Measurements from ENCODE around the gene TICAM1. TPM values are rescaled to one million over a fixed set of nuclear protein-coding genes. Genes with fewer than 3 reads are reported as not detected.

TICAM1 gene
- polyA plus RNA-seq (2012; ENCODE audit: low read depth, missing spikeins), result 17.8 TPM

DNA sequence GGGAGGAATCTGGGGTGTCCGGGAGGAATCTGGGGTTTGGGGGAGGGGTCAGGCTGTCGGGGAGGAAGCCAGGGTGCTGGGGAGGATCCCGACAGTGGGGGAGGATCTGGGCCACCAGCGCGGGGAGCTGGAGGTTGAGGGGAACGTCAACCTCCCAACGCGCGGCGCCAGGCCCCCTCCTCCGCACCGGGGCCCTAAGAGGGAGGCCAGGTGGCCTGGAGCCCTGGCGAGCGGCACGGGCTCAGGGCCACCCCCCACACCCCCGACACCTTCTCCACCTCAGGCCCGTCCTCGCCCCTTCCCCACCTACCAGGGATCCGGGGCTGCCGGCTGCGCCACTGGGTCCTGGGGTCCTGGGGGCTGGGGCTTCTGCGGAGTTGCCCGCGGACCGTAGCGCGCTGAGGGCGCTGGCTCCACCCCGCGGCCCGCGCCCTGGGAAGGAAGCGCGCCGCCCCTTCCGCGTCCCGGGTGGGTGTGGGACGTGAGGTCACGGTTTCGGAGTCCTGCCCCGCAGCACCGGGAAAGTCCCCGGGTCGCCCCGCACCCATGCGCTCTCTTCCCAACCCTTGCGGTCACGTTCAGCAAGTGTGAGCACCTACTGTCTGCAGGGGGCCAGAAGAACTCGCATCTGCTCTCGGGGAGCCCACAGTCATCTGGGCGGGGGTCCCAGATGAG, at the start of gene TICAM1:
TSS of gene TICAM1 (minus strand) at position 409 of the 675 bp plus-strand sequence. CDS start 13,335 bp downstream, outside the sequence.
- peak; percentile 87 for FAIRE-seq
- DNase-seq (ENCODE audit: insufficient read length, low spot score), result peak; percentile 59
- TF ChIP-seq POLR2AphosphoS5 (IDR thresholded peaks at IDR 0.05; ENCODE audit: low read depth, low read length), result peak; percentile 48; the same call in 1 of the 2 replicates
- peak; percentile 19; the same call in 1 of the 2 replicates for TF ChIP-seq SPI1 (IDR thresholded peaks at IDR 0.05; ENCODE audit: low read depth, low read length)
- TF ChIP-seq POU2F2 (IDR thresholded peaks at IDR 0.05; ENCODE audit: low read depth, low read length), result no peak
- TF ChIP-seq TAF1 (IDR thresholded peaks at IDR 0.05; ENCODE audit: low read depth, low read length), result 0 out of 2 replicates have a peak, but pooled peaks have one; percentile 20
- TF ChIP-seq PAX5 (IDR thresholded peaks at IDR 0.05; ENCODE audit: insufficient read depth, low read length, severe bottlenecking), result peak; percentile 6
- peak; percentile 47 for TF ChIP-seq POLR2A (IDR thresholded peaks at IDR 0.05; ENCODE audit: low read depth, low read length)

DNA sequence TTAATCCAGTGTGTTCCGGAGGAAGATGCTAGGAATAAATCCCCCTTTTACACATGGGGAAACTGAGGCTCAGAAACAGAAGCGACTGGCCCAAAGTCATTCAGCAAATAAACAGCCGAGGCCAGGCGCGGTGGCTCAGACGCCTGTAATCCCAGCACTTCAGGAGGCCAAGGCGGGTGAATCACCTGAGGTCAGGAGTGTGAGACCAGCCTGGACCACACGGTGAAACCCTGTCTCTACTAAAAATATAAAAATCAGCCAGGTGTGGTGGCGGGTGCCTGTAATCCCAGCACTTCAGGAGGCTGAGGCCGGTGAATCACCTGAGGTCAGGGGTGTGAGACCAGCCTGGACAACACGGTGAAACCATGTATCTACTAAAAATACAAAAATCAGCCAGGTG, 47.5 kb upstream of the TICAM1 start:
- FAIRE-seq (no peak), DNase-seq (ENCODE audit: insufficient read length, low spot score) (no peak)
- no peak for TF ChIP-seq TAF1 (IDR thresholded peaks at IDR 0.05; ENCODE audit: low read depth, low read length)
- no peak for TF ChIP-seq POU2F2 (IDR thresholded peaks at IDR 0.05; ENCODE audit: low read depth, low read length)
- no peak for TF ChIP-seq POLR2AphosphoS5 (IDR thresholded peaks at IDR 0.05; ENCODE audit: low read depth, low read length)
- TF ChIP-seq SPI1 (IDR thresholded peaks at IDR 0.05; ENCODE audit: low read depth, low read length), result no peak
- TF ChIP-seq PAX5 (IDR thresholded peaks at IDR 0.05; ENCODE audit: insufficient read depth, low read length, severe bottlenecking), result no peak
- TF ChIP-seq POLR2A (IDR thresholded peaks at IDR 0.05; ENCODE audit: low read depth, low read length), result no peak

DNA sequence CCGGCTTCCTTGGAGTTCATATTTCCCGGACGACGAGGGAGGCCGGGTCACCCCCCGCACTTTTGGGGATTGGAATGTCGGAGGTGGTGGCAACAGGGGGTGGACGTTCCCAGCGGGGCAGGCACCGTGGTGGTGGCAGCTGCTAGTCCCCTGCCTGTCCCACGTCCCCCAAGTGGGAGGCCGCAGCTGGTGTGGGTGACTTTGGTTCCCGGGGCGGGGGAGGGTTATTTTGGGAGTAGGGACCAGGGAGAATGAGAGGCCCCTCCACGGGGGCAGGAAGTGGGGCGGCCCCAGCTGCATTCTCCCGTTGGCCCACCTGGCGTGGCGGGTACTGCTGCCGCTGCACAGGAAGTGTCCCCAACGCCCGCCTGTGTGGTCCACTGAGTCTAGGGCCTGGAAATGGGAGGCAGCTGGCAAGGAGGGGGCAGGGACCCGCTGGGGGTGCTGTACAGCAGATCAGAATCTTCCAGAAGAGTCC, 47.0 kb upstream of the TICAM1 start:
- DNase-seq (ENCODE audit: insufficient read length, low spot score) (no peak), FAIRE-seq (peak; percentile 38)
- no peak for TF ChIP-seq POLR2AphosphoS5 (IDR thresholded peaks at IDR 0.05; ENCODE audit: low read depth, low read length)
- no peak for TF ChIP-seq TAF1 (IDR thresholded peaks at IDR 0.05; ENCODE audit: low read depth, low read length)
- no peak for TF ChIP-seq POLR2A (IDR thresholded peaks at IDR 0.05; ENCODE audit: low read depth, low read length)
- TF ChIP-seq POU2F2 (IDR thresholded peaks at IDR 0.05; ENCODE audit: low read depth, low read length), result no peak
- TF ChIP-seq SPI1 (IDR thresholded peaks at IDR 0.05; ENCODE audit: low read depth, low read length), result no peak
- no peak for TF ChIP-seq PAX5 (IDR thresholded peaks at IDR 0.05; ENCODE audit: insufficient read depth, low read length, severe bottlenecking)

DNA sequence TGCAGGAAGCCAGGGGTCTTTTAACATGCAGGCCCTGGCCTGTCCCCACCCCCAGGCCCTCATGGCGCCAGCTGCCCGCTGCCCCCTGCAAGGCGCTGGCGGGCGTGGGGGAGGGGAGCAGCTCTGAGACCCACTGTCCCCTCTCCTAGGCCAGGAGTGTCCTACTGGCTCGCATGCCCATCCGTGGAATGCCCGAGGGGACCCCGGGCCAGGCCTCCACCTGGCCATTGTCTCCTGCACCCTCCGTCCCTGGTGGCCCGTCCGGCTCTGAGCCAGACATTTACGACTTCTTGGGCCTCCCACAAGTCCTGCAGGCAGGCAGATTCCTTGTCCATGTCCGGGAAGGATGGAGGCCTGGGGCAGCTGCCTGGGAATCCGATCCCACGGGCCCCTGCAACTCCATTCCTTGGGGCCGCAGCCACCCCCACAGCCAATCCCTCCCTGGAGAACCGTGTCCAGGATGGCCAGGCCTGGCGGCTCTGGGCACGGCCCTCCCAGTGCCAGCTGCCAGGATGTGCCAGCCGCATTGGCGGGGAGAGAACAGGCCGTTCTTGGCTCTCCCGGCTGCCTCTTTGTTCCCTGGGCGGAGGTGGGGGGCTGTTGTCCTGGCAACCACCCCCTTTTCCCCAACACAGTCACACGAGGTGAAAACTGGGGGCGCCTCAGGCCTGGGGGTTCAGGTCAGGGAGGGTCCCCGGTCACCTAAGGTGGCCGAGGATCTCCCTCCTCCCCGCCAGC, 46.4 kb upstream of the TICAM1 start:
- DNase-seq (ENCODE audit: insufficient read length, low spot score), result no peak
- TF ChIP-seq POLR2AphosphoS5 (IDR thresholded peaks at IDR 0.05; ENCODE audit: low read depth, low read length) (no peak), SPI1 (IDR thresholded peaks at IDR 0.05; ENCODE audit: low read depth, low read length) (no peak), PAX5 (IDR thresholded peaks at IDR 0.05; ENCODE audit: insufficient read depth, low read length, severe bottlenecking) (no peak), POLR2A (IDR thresholded peaks at IDR 0.05; ENCODE audit: low read depth, low read length) (no peak), POU2F2 (IDR thresholded peaks at IDR 0.05; ENCODE audit: low read depth, low read length) (no peak), TAF1 (IDR thresholded peaks at IDR 0.05; ENCODE audit: low read depth, low read length) (no peak)
- no peak for FAIRE-seq

DNA sequence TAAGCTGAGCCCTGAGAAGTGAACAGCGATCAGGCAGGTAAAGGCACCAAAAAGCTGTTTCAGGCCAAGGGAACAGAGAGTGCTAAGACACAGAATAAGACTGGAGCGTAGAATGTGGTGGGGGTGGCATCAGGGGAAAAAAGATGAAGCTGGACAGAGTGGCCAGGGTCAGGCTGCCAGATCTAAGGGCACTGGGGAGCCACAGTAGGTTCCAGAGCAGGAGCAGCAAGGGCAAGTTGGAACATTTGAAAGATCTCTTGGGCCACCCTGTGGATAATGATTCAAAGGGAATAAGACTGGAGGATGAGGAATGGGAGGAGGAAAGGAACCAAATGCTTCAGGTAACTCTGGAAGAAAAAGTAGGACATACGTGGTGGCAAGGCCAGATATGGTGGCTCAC, 42.4 kb upstream of the TICAM1 start:
- FAIRE-seq (no peak), DNase-seq (ENCODE audit: insufficient read length, low spot score) (no peak)
- no peak for TF ChIP-seq SPI1 (IDR thresholded peaks at IDR 0.05; ENCODE audit: low read depth, low read length)
- TF ChIP-seq POU2F2 (IDR thresholded peaks at IDR 0.05; ENCODE audit: low read depth, low read length), result no peak
- no peak for TF ChIP-seq POLR2A (IDR thresholded peaks at IDR 0.05; ENCODE audit: low read depth, low read length)
- no peak for TF ChIP-seq TAF1 (IDR thresholded peaks at IDR 0.05; ENCODE audit: low read depth, low read length)
- TF ChIP-seq POLR2AphosphoS5 (IDR thresholded peaks at IDR 0.05; ENCODE audit: low read depth, low read length), result no peak
- no peak for TF ChIP-seq PAX5 (IDR thresholded peaks at IDR 0.05; ENCODE audit: insufficient read depth, low read length, severe bottlenecking)

DNA sequence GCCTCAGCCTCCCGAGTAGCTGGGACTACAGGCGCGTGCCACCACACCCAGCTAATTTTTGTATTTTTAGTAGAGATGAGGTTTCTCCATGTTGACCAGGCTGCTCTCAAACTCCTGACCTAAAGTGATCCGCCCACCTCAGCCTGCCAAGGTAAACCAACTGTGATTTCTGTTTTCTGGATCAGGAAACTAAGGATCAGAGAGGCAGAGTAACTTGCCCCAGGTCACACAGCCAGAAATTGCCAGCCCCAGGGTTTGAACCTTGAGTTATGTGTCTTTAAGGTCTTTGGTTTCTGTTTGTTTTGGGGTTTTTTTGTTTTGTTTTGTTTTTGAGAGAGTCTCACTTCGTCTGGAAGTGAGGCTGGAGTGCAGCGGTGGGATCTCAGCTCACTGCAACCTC, 40.2 kb upstream of the TICAM1 start:
- no peak for FAIRE-seq
- no peak for DNase-seq (ENCODE audit: insufficient read length, low spot score)
- TF ChIP-seq POLR2A (IDR thresholded peaks at IDR 0.05; ENCODE audit: low read depth, low read length) (no peak), POLR2AphosphoS5 (IDR thresholded peaks at IDR 0.05; ENCODE audit: low read depth, low read length) (no peak), TAF1 (IDR thresholded peaks at IDR 0.05; ENCODE audit: low read depth, low read length) (no peak), SPI1 (IDR thresholded peaks at IDR 0.05; ENCODE audit: low read depth, low read length) (no peak), POU2F2 (IDR thresholded peaks at IDR 0.05; ENCODE audit: low read depth, low read length) (no peak), PAX5 (IDR thresholded peaks at IDR 0.05; ENCODE audit: insufficient read depth, low read length, severe bottlenecking) (no peak)

DNA sequence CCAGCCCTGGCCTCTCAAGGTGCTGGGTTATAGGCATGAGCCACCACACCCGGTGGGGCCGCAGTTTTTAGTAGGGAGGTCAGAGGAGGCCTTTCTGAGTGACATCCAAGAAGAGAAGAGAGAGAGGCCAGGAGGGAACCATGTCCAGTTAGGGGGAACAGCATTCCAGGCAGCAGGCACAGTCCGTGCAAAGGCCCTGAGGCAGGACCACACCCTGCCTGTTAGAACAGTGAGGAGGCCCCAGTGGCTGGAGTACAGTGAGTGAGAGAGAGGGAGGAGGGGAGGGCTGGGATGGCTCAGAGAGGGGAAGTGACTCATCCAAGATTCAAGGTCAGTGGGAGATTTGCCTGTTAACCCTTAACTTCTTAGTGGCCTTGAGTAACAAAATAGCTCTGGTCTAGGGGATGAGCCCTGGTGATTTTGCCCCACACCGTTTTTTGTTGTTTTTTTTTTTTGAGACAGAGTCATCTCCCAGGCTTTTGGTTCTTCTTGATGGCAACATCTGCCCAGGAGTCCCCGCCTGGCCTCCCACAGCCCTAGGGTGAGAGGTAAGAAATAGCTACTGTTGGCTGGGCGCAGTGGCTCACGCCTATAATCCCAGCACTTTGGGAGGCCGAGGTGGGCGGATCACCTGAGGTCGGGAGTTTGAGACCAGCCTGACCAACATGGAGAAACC, 38.7 kb upstream of the TICAM1 start:
- DNase-seq (ENCODE audit: insufficient read length, low spot score) (no peak), FAIRE-seq (no peak)
- TF ChIP-seq TAF1 (IDR thresholded peaks at IDR 0.05; ENCODE audit: low read depth, low read length) (no peak), SPI1 (IDR thresholded peaks at IDR 0.05; ENCODE audit: low read depth, low read length) (peak; percentile 64), POLR2AphosphoS5 (IDR thresholded peaks at IDR 0.05; ENCODE audit: low read depth, low read length) (no peak), POU2F2 (IDR thresholded peaks at IDR 0.05; ENCODE audit: low read depth, low read length) (no peak), POLR2A (IDR thresholded peaks at IDR 0.05; ENCODE audit: low read depth, low read length) (no peak)

DNA sequence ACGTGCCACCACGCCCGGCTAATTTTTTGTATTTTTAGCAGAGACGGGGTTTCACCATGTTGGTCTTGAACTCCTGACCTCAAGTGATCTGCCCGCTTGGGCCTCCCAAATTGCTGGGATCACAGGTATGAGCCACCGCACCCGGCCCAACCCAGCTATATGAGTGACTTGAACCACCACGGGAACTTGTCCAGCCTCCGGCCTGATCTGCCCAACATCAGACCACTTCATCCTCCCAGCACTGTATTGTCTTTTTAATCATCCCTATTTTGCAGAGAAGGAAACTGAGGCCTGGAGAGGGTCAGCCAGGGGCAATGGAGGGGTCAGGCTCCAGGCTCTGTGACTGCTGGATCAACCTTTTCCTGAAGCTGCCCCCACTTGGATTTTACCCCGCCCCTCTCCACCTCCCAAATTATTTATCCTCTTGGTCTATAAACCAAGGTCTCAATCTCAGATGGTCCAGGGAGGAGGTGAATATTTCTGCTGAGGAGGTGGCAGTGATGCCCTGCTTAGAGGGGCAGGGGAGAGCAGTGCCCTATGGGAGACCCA, 36.8 kb upstream of the TICAM1 start:
- no peak for FAIRE-seq
- no peak for DNase-seq (ENCODE audit: insufficient read length, low spot score)
- TF ChIP-seq TAF1 (IDR thresholded peaks at IDR 0.05; ENCODE audit: low read depth, low read length) (no peak), SPI1 (IDR thresholded peaks at IDR 0.05; ENCODE audit: low read depth, low read length) (no peak), POU2F2 (IDR thresholded peaks at IDR 0.05; ENCODE audit: low read depth, low read length) (no peak), PAX5 (IDR thresholded peaks at IDR 0.05; ENCODE audit: insufficient read depth, low read length, severe bottlenecking) (no peak), POLR2A (IDR thresholded peaks at IDR 0.05; ENCODE audit: low read depth, low read length) (no peak), POLR2AphosphoS5 (IDR thresholded peaks at IDR 0.05; ENCODE audit: low read depth, low read length) (no peak)

All from GM12891 (cell line).